IPS-18c (cell line): ENCODE data around the gene ALOX15B.

Source experiments
- H3K4me3 ChIP-seq: 2 replicates; pipeline ENCODE4 v1.7.0; 2013; ENCODE audit warnings: low read depth, mild to moderate bottlenecking, low read length, moderate library complexity; ENCODE audit not compliant: insufficient read depth
- H3K9me3 ChIP-seq: one replicate; pipeline ENCODE4 v1.6.1; 2013; ENCODE audit warnings: mild to moderate bottlenecking, low read length, moderate library complexity; ENCODE audit not compliant: control insufficient read depth, insufficient read depth

ALOX15B gene

DNA sequence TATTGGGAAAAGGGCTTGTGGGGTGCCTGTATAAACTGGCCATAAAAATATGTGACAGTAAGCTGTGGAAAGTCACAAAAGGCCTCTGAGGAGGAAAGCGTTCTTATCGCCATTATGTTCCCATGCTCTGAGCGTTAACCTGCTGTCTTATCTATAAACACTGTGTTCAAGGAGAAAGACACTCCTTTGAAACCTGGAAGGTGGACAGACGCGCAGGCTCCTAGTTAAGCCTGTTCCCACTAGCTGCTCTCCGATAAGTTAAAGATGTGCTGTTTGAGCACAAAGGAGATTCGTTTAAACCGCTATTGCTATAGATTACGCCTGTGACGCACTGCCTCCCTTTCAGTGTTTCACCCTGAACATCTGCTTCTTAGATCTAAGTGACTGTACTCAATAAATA lies 43.4 kb downstream of the ALOX15B start:
- Histone ChIP-seq H3K9me3 (no peaks in the 10 kb centered on the region), H3K4me3 (no peak overlapping the region)

DNA sequence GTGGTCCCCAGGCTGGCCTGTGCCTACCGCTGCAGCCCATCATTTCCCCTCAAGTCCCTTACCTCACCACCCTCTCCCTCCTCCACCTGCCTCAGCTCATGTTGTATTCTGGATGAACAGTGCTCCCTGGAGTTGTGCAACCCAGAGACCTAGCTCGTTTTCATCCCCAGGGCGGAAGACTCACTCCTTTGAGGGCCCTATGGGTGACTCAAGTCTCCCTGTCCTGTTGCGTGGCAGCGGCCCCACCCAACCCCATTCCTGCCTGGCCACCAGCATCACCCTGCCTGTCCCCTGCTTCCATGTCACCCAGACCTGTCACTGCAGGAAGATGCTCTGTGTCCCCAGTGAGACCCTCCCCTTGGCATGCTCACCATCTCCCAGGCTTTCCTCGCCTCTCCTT lies 45.4 kb downstream of the ALOX15B start:
- peaks cover 2% of the 10 kb centered on the region for H3K9me3 ChIP-seq
- no peak overlapping the region for H3K4me3 ChIP-seq

DNA sequence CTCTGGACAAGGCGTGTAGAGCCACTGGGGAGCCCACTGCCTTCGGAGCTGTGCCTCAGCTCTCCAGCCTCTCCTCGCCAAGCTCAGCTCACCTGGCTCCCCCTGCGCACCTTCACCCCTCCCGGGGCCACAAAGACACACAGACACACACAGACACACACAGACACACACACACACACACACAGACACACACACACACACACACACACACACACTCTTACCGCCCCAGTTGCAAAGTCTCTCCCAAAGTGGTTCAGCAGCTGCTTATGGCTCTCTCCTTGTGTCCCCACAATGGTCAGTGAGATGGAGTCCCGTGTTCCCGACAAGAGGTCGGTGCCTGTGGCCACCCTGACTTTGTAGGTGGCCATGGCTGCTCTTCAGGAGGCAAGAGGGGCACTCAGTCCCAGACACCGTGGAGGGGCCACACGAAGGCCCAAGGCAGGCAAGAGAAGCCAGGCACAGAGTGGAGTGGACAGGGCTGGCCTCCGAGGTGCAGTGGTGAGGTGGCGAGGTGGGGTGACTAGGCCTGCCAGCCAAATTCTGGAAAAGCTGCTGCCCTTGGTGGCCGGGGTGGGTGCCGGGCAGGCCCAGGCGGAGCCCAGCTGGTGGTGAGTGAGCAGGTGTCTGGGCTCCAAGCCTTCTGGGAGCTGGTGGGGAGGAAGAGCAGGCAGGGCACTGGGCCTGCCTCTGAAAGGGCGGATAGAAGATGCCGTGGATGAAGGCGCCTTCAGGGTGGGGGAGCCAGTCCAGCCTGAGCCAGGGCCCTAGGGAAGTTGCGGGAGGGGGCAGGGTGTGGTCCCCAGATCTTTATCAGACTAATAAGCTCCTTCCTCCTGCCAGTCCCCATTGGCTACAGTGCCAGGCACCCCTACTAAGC lies 48.5 kb downstream of the ALOX15B start, which contains the start of gene ALOX12B:
Gene ALOX12B, minus strand, starts transcription at position 642 of the 877 bp plus-strand sequence. Its CDS starts 274 bp downstream, at position 368.
- Histone ChIP-seq H3K4me3 (no peak within 1 kb of the TSS), H3K9me3 (peaks cover 2% of the 10 kb centered on the region)

DNA sequence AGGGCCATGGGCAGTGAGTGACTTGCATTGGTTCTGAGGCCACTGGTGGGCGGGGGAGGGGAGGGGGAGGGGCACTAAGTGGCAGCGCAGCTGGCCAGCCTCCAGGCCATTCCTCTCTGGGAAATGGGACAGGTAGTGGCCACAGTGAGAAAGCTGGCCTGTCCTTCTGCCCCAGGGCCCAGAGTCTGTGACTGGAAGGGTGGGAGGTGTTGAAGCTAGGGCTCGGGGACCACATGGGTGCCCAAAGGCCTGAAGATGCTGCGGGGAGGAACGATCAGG lies 49.0 kb downstream of the ALOX15B start:
- Histone ChIP-seq H3K9me3 (peaks cover 2% of the 10 kb centered on the region), H3K4me3 (no peak overlapping the region)

DNA sequence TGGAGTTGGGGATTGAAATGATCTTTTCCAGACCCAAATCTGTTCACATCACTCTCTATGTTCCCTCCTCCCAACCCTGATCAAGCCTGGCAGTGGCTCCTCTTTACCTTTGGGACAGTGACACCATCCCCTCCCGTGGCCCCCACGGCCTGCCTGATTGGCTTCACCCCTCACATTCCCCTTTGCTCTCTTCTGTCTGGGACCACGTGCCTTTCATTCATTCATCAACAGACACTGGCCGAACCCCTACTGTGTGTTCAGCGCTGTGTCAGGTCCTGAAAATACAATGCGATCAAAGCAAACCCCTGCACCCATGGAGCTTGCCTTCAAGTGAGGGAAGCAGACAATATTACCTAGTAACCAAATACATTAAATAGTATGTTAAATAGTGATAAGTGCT lies 50.9 kb downstream of the ALOX15B start:
- Histone ChIP-seq H3K4me3 (no peak overlapping the region), H3K9me3 (peaks cover 2% of the 10 kb centered on the region)

DNA sequence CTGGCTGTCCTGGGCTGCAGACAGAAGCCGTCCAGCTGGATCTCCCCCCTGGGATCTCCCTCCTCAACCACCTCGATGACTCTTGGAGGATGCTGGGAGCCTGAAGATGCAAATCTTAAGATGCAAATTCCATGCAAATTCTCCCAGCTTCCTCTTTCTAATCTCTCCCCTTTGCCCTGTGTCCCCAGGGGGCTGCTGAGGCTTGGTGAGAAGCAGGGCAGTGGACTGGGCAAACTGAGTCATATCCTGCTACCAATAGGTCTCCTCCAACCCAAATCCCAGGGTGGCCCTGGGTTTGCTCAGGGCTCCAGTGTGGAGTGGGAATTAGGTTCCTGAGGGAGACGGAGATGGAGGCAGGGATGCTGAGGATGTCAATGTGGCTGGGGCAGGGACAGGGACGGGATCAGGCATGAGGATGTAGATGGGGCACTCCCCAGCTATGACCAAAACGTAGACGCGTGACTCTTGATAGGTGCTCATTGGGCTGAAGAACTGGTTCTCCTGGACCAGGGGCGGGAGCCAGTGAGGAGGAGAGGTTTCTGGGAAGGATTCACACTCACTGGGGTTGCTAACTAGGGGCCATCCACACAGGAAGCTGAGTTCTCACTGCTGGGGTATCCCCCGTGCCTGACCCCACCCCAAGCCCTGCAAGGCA lies 52.3 kb downstream of the ALOX15B start:
- no peak overlapping the region; the same call in 1 of the 2 replicates for H3K4me3 ChIP-seq

DNA sequence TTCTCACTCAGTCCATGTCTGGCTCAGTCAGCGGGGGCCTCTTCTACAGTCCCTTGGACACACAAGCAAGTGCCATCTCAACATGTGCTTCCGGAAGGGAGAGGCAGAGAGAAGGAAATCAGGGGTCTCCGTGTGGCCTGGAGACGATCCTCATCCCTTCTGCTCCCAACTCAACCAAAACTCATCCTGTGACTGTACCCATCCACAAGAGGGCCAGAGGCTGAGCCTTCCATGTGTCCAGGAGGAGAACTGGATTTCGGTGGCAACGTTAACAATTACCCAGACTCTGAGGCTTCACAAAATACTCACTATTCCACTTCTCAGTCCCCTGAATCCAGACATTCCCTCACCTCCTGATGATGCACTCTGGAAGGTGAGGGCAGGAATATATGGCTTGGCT lies 56.5 kb downstream of the ALOX15B start:
- Histone ChIP-seq H3K9me3 (no peaks in the 10 kb centered on the region), H3K4me3 (no peak overlapping the region)

More for the DNA sequence above, 52.3 kb downstream of the ALOX15B start:
- peaks cover 2% of the 10 kb centered on the region for H3K9me3 ChIP-seq

DNA sequence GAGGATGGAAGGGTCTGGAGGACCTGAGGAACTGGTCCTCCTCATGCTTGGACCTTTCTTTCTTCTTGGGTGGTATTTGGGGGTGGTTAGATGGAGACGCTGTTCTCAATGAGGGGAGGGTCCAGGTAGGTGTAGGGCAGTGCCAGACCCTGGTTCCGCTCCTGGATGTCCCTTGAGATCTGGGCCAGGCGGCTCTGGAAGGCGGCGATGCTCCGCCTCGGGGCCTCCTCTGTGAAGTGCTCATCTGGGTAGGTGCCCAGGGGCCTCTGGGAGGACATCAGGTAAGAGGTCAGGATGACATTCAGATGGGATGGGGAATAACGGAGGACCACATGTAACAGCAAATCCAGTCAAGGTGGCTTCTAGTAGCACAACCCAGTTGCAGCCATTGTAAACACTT lies 57.7 kb downstream of the ALOX15B start:
- Histone ChIP-seq H3K9me3 (peaks cover 2% of the 10 kb centered on the region), H3K4me3 (no peak overlapping the region)
